Endodermal cell (in vitro differentiated cells): ENCODE results near the gene HLA-DPB1. TPM values are rescaled to one million over a fixed set of nuclear protein-coding genes. Genes with fewer than 3 reads are reported as not detected.

Experiments
- DNase-seq: peaks from one replicate; pipeline ENCODE4 v3.0.0-alpha.2; 2017
- H3K27ac ChIP-seq: 2 replicates; pipeline ENCODE4 v1.5.1; 2013; ENCODE audit warnings: mild to moderate bottlenecking, low read depth, low read length, moderate library complexity
- H3K27me3 ChIP-seq: 2 replicates; pipeline ENCODE4 v1.6.1; 2013; ENCODE audit warnings: mild to moderate bottlenecking, low read length, moderate library complexity; ENCODE audit not compliant: insufficient read depth, control insufficient read depth, poor library complexity, severe bottlenecking
- H3K36me3 ChIP-seq: 2 replicates; pipeline ENCODE4 v1.7.0; 2013; ENCODE audit warnings: mild to moderate bottlenecking, low read length, moderate library complexity; ENCODE audit not compliant: control insufficient read depth, insufficient read depth
- H3K4me1 ChIP-seq: one replicate; pipeline ENCODE4 v1.7.0; 2013; ENCODE audit warnings: low read length; ENCODE audit not compliant: control insufficient read depth, insufficient read depth
- H3K4me3 ChIP-seq: 2 replicates; pipeline ENCODE4 v1.5.1; 2013; ENCODE audit warnings: mild to moderate bottlenecking, low read length, moderate library complexity
- H3K9ac ChIP-seq: 2 replicates; pipeline ENCODE4 v1.6.1; 2013; ENCODE audit warnings: mild to moderate bottlenecking, low read length, moderate library complexity; ENCODE audit not compliant: poor library complexity, severe bottlenecking; ENCODE audit errors: extremely low read depth
- H3K9me3 ChIP-seq: 2 replicates; pipeline ENCODE4 v1.6.1; 2013; ENCODE audit warnings: mild to moderate bottlenecking, low read length, moderate library complexity; ENCODE audit not compliant: control insufficient read depth
- H3K27ac Mint-ChIP-seq: 2 replicates; pipeline ENCODE4 v1.8.0; 2020; ENCODE audit warnings: mixed read lengths
- H3K27me3 Mint-ChIP-seq: 2 replicates; pipeline ENCODE4 v1.8.0; 2021; ENCODE audit warnings: mild to moderate bottlenecking, mixed read lengths; ENCODE audit not compliant: insufficient read depth
- H3K36me3 Mint-ChIP-seq: 2 replicates; pipeline ENCODE4 v1.8.0; 2020; ENCODE audit warnings: low read depth, mixed read lengths
- H3K4me1 Mint-ChIP-seq: 2 replicates; pipeline ENCODE4 v1.8.0; 2020; ENCODE audit warnings: mixed read lengths
- H3K4me3 Mint-ChIP-seq: 2 replicates; pipeline ENCODE4 v1.8.0; 2020; ENCODE audit warnings: mild to moderate bottlenecking, moderate library complexity, mixed read lengths
- H3K9me3 Mint-ChIP-seq: 2 replicates; pipeline ENCODE4 v1.8.0; 2020; ENCODE audit warnings: mild to moderate bottlenecking, mixed read lengths
- WGBS, 2 experiments: methylation state at CpG; one replicate each; pipeline versions ENCODE4 v1.1.5 to v1.1.7; 2013; ENCODE audit warnings: missing lambda C conversion rate in 2 of 2, mixed read lengths in 1 of 2; ENCODE audit not compliant: insufficient coverage in 1 of 2, insufficient read length in 1 of 2; 5-methylcytosine and 5-hydroxymethylcytosine counted together
- total RNA-seq, 2 donors: library from RNA; stranded (reverse); fragmentation: NEBNext Ultra II Directional in 1 of 2; extraction: Animal tissue kit (Norgen Biotek cat#: 25700) in 1 of 2; gene quantifications; 2 replicates in 1 of 2; 3 replicates in 1 of 2; pipeline ENCODE4 v1.2.1, GENCODE V29; 2021
- TF ChIP-seq, protein P1 (sequence below): fragments of 200-600 bp; sonication (generic); conservative IDR thresholded peaks from 2 replicates; pipeline ENCODE4 v1.5.0; 2021; ENCODE audit warnings: antibody characterized with exemption, mild to moderate bottlenecking

The HLA-DPB1 gene
- total RNA-seq, 2 donors from 2014 or later: 13.5 to 20.6 TPM

DNA sequence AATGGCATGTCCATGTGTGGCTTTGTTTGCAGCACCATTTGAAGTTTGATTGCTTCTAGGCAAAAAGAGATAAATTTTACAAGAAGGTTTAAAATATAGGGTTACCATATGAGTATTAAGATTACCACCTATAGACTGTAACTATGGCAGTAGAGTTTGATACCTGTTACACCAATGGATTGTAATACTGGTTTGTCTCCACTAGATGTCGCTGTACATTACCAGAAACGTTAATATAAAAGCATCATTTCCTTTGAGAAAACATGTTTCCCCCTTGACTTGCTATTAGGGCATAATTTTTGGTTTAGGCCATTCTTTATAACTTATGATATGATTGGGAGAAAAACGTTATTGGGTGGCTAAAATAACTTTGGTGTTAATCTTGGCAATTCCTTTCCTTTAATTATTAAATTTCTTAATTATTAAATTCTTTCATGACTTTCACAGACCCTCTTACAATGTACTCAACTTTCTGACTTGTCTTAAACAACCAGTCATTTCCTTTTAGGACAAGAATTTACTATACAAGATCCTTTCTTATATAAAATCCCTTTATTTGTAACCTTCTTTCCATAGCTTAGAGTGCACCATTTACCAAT lies 42.8 kb downstream of the HLA-DPB1 start:
- peak overlapping the region; percentile 79 for H3K4me3 Mint-ChIP-seq

DNA sequence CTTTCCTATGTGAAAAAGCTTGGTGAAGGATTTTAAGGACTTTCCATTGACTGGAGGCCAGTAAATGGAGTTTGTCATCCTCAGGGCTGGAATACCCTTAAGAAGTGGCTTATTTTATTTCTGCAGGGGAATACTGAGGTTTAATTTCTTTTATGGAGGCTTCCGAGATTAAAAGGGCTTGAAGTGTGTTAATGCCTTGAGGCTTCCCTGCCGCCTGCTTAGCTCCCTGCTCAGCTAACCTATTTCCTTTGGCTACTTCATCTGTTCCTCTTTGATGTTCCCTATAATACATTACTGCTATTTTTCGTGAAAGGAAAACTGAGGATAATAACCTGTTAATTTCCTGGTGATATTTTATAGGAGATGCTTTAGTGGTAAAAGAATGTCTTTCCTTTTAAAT lies 44.2 kb downstream of the HLA-DPB1 start:
- Mint-ChIP-seq H3K4me1 (peaks cover 49% of the 10 kb centered on the region), H3K27ac (no peak overlapping the region), H3K4me3 (no peak overlapping the region), H3K9me3 (peaks cover 29% of the 10 kb centered on the region), H3K36me3 (peaks cover 12% of the 10 kb centered on the region), H3K27me3 (peaks cover 29% of the 10 kb centered on the region)
- Histone ChIP-seq H3K27ac (no peak overlapping the region), H3K9ac (no peak overlapping the region), H3K4me3 (no peak overlapping the region), H3K4me1 (no peaks in the 10 kb centered on the region), H3K36me3 (no peaks in the 10 kb centered on the region), H3K9me3 (peaks cover 22% of the 10 kb centered on the region), H3K27me3 (peaks cover 28% of the 10 kb centered on the region)
- 60 to 71% methylated on average over 1 to 3 of the region's 3 CpGs for WGBS, 2 experiments
- no peak for DNase-seq
- TF ChIP-seq, protein P1, sequence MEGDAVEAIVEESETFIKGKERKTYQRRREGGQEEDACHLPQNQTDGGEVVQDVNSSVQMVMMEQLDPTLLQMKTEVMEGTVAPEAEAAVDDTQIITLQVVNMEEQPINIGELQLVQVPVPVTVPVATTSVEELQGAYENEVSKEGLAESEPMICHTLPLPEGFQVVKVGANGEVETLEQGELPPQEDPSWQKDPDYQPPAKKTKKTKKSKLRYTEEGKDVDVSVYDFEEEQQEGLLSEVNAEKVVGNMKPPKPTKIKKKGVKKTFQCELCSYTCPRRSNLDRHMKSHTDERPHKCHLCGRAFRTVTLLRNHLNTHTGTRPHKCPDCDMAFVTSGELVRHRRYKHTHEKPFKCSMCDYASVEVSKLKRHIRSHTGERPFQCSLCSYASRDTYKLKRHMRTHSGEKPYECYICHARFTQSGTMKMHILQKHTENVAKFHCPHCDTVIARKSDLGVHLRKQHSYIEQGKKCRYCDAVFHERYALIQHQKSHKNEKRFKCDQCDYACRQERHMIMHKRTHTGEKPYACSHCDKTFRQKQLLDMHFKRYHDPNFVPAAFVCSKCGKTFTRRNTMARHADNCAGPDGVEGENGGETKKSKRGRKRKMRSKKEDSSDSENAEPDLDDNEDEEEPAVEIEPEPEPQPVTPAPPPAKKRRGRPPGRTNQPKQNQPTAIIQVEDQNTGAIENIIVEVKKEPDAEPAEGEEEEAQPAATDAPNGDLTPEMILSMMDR: no peak

More for the DNA sequence above, 42.8 kb downstream of the HLA-DPB1 start:
- peaks cover 39% of the 10 kb centered on the region for H3K27me3 Mint-ChIP-seq
- peaks cover 9% of the 10 kb centered on the region for H3K36me3 Mint-ChIP-seq
- Histone ChIP-seq H3K9ac (no peak overlapping the region), H3K4me1 (no peaks in the 10 kb centered on the region), H3K36me3 (no peaks in the 10 kb centered on the region), H3K9me3 (peaks cover 11% of the 10 kb centered on the region), H3K27ac (no peak overlapping the region), H3K4me3 (no peak overlapping the region), H3K27me3 (peaks cover 36% of the 10 kb centered on the region)
- TF ChIP-seq, protein P1: peak; percentile 90
- H3K9me3 Mint-ChIP-seq: peaks cover 15% of the 10 kb centered on the region
- peak overlapping the region; percentile 75 for H3K27ac Mint-ChIP-seq
- 0% methylated on average over 3 of the region's 3 CpGs; no CpG with 5 or more reads in 1 of the 2 experiments for WGBS, 2 experiments
- H3K4me1 Mint-ChIP-seq: peaks cover 52% of the 10 kb centered on the region
- DNase-seq: no peak

DNA sequence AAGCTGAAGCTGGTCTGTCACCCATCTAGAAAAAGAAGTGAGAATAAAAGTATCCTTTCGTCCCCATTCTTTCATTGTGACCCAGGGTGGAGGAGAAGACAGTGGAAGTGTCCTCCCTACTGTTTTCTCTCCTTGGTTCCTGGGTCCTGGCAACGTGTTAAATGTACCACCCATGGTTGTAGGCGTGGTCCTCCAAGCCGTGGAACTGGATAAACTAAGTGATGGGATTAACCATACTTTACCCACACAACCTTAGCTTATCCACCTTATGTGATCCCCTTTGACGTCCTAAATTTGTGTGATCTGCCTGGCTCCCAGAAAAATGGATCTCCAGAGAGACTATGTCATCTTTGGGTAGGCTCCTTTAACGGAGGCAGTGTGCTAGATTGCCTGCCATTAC lies 47.4 kb downstream of the HLA-DPB1 start:
- H3K27ac ChIP-seq: no peak overlapping the region
- H3K27me3 Mint-ChIP-seq: no peaks in the 10 kb centered on the region
- no peak overlapping the region for H3K9ac ChIP-seq
- peaks cover 12% of the 10 kb centered on the region for H3K36me3 Mint-ChIP-seq
- peaks cover 31% of the 10 kb centered on the region for H3K9me3 Mint-ChIP-seq
- H3K4me1 ChIP-seq: no peaks in the 10 kb centered on the region
- H3K27me3 ChIP-seq: no peaks in the 10 kb centered on the region
- peak overlapping the region; percentile 79 for H3K27ac Mint-ChIP-seq
- H3K4me3 ChIP-seq: peak overlapping the region; percentile 64
- TF ChIP-seq, protein P1: no peak
- H3K36me3 ChIP-seq: no peaks in the 10 kb centered on the region
- no peak overlapping the region for H3K4me3 Mint-ChIP-seq
- peaks cover 22% of the 10 kb centered on the region for H3K9me3 ChIP-seq
- 78 to 84% methylated on average over 1 to 6 of the region's 6 CpGs for WGBS, 2 experiments
- no peak for DNase-seq
- peaks cover 38% of the 10 kb centered on the region for H3K4me1 Mint-ChIP-seq
